H1 (cell line): Measurements from ENCODE around the gene TIMM10. TPM values are rescaled to one million over a fixed set of nuclear protein-coding genes. Genes with fewer than 3 reads are reported as not detected.

ENCODE experiments used
- CTCF ChIA-PET: fragments of 300-600 bp; sonication (Branson Sonifier 250); formaldehyde crosslinking; loops from one replicate; lab custom pipeline; 2021; ENCODE audit not compliant: partially characterized antibody; lab: Charles Lee
- POLR2A ChIA-PET: fragments of 300-600 bp; sonication (Branson Sonifier 250); formaldehyde crosslinking; loops from one replicate; lab custom pipeline; 2021; ENCODE audit warnings: inconsistent platforms; ENCODE audit not compliant: partially characterized antibody; lab: Charles Lee
- DNase-seq, 2 experiments: peaks; one replicate each; pipeline versions ENCODE4 v3.0.0 to v3.0.0-alpha.2; 2010 to 2022; ENCODE audit warnings: low spot score in 2 of 2, low read depth in 1 of 2, mixed read lengths in 1 of 2
- FAIRE-seq: peaks from 2 replicates; lab custom pipeline; 2011; peaks lifted over from hg19 to GRCh38; lab: Jason Lieb, UNC
- H2AFZ ChIP-seq: 2 replicates; pipeline ENCODE4 v1.8.1; 2012; ENCODE audit warnings: low read length, inconsistent platforms
- H2AK5ac ChIP-seq: 2 replicates; pipeline ENCODE4 v1.6.1; 2013; ENCODE audit warnings: low read depth, low read length
- H2BK120ac ChIP-seq: replicated peaks from 2 replicates; pipeline ENCODE3; 2013; ENCODE audit warnings: low read depth, low read length, inconsistent platforms
- H2BK12ac ChIP-seq: 2 replicates; pipeline ENCODE4 v1.6.1; 2013; ENCODE audit warnings: low read depth, low read length
- H2BK15ac ChIP-seq: 2 replicates; pipeline ENCODE4 v1.6.1; 2013; ENCODE audit warnings: low read length
- H2BK20ac ChIP-seq: 2 replicates; pipeline ENCODE4 v1.6.1; 2013; ENCODE audit warnings: low read length
- H2BK5ac ChIP-seq: 2 replicates; pipeline ENCODE4 v1.6.1; 2013; ENCODE audit warnings: low read depth, low read length
- H3K14ac ChIP-seq: 2 replicates; pipeline ENCODE4 v1.6.1; 2013; ENCODE audit warnings: inconsistent platforms; ENCODE audit not compliant: insufficient read length
- H3K18ac ChIP-seq: 2 replicates; pipeline ENCODE4 v1.6.1; 2013; ENCODE audit warnings: low read length; ENCODE audit errors: extremely low read depth
- H3K23ac ChIP-seq: 2 replicates; pipeline ENCODE4 v1.6.1; 2013; ENCODE audit warnings: inconsistent platforms; ENCODE audit not compliant: insufficient read length
- H3K23me2 ChIP-seq: 2 replicates; pipeline ENCODE4 v1.6.1; 2013; ENCODE audit warnings: low read depth, low read length
- H3K27ac ChIP-seq: 2 replicates; pipeline ENCODE4 v1.6.1; 2011; ENCODE audit warnings: low read depth, low read length, inconsistent platforms
- H3K27me3 ChIP-seq, 4 experiments: replicated peaks in 1 of 4; 1 replicate in 1 of 4; 2 replicates in 3 of 4; pipeline versions ENCODE4 v1.6.1 to v1.8.1; 2011 to 2013; ENCODE audit warnings: low read length in 3 of 4, mild to moderate bottlenecking in 3 of 4, inconsistent platforms in 2 of 4, mixed read lengths in 2 of 4, moderate library complexity in 1 of 4; ENCODE audit not compliant: control insufficient read depth in 3 of 4, insufficient read depth in 3 of 4; ENCODE audit errors: extremely low read depth in 1 of 4
- H3K36me3 ChIP-seq, 4 experiments: 2 replicates each; pipeline versions ENCODE4 v1.6.1 to v1.8.1; 2011 to 2013; ENCODE audit warnings: mild to moderate bottlenecking in 4 of 4, low read length in 3 of 4, moderate library complexity in 2 of 4, control low read depth in 1 of 4, inconsistent platforms in 1 of 4; ENCODE audit not compliant: insufficient read depth in 4 of 4, control insufficient read depth in 2 of 4
- H3K4ac ChIP-seq: replicated peaks from 2 replicates; pipeline ENCODE3; 2013; ENCODE audit warnings: low read length, low read depth, mixed read lengths, inconsistent platforms; ENCODE audit not compliant: insufficient read length
- H3K4me1 ChIP-seq, 4 experiments: replicated peaks in 1 of 4; 1 replicate in 1 of 4; 2 replicates in 3 of 4; pipeline versions ENCODE4 v1.6.1 to v1.8.1; 2011 to 2013; ENCODE audit warnings: low read length in 3 of 4, inconsistent platforms in 2 of 4, mixed read lengths in 1 of 4; ENCODE audit not compliant: insufficient read depth in 4 of 4, control insufficient read depth in 3 of 4
- H3K4me2 ChIP-seq, 2 experiments: 2 replicates each; pipeline versions ENCODE4 v1.6.1 to v1.8.1; 2011 to 2013; ENCODE audit warnings: low read depth in 2 of 2, low read length in 2 of 2, control low read depth in 1 of 2, inconsistent platforms in 1 of 2, mild to moderate bottlenecking in 1 of 2; ENCODE audit not compliant: insufficient read depth in 1 of 2
- H3K4me3 ChIP-seq, 4 experiments: fragments of 200-600, 300-600 bp in 1 of 4; sonication (generic), shearing (Covaris generic), sonication (Bioruptor Twin) in 1 of 4; 2 replicates each; pipeline versions ENCODE4 v1.5.1 to v1.8.1; 2011 to 2016; ENCODE audit warnings: low read length in 4 of 4, low read depth in 3 of 4, control low read depth in 2 of 4, inconsistent platforms in 2 of 4, mild to moderate bottlenecking in 2 of 4, mixed read lengths in 1 of 4, moderate library complexity in 1 of 4; ENCODE audit not compliant: insufficient read depth in 2 of 4; ENCODE audit errors: extremely low read depth in 1 of 4
- H3K56ac ChIP-seq: replicated peaks from 2 replicates; pipeline ENCODE3; 2013; ENCODE audit warnings: low read depth, mild to moderate bottlenecking, mixed read lengths, low read length, inconsistent platforms; ENCODE audit not compliant: insufficient read length
- H3K79me1 ChIP-seq: 2 replicates; pipeline ENCODE4 v1.6.1; 2013; ENCODE audit warnings: low read depth, low read length, control low read depth
- H3K79me2 ChIP-seq, 2 experiments: 2 replicates each; pipeline versions ENCODE4 v1.6.1 to v1.8.1; 2012 to 2013; ENCODE audit warnings: low read length in 2 of 2, mild to moderate bottlenecking in 2 of 2, inconsistent platforms in 1 of 2; ENCODE audit not compliant: insufficient read depth in 2 of 2, control insufficient read depth in 1 of 2
- H3K9ac ChIP-seq, 4 experiments: replicated peaks in 1 of 4; 1 replicate in 1 of 4; 2 replicates in 3 of 4; pipeline versions ENCODE4 v1.6.1 to v1.8.1; 2011 to 2013; ENCODE audit warnings: low read depth in 3 of 4, low read length in 3 of 4, control low read depth in 2 of 4, mild to moderate bottlenecking in 2 of 4, moderate library complexity in 2 of 4, inconsistent platforms in 1 of 4; ENCODE audit errors: extremely low read depth in 1 of 4
- H3K9me3 ChIP-seq, 2 experiments: 2 replicates each; pipeline versions ENCODE4 v1.6.1 to v1.8.1; 2012 to 2013; ENCODE audit warnings: mild to moderate bottlenecking in 2 of 2, moderate library complexity in 2 of 2, control low read depth in 1 of 2, inconsistent platforms in 1 of 2, low read depth in 1 of 2, low read length in 1 of 2, mixed read lengths in 1 of 2; ENCODE audit not compliant: insufficient read depth in 2 of 2
- H4K20me1 ChIP-seq, 2 experiments: replicated peaks in 1 of 2; 2 replicates each; pipeline versions ENCODE3 to v1.8.1; 2011 to 2013; ENCODE audit warnings: inconsistent platforms in 2 of 2, low read length in 2 of 2, mild to moderate bottlenecking in 1 of 2; ENCODE audit not compliant: insufficient read depth in 2 of 2, control insufficient read depth in 1 of 2
- H4K5ac ChIP-seq: 2 replicates; pipeline ENCODE4 v1.6.1; 2013; ENCODE audit warnings: low read length, low read depth, mixed read lengths, inconsistent platforms; ENCODE audit not compliant: insufficient read length
- H4K8ac ChIP-seq: 2 replicates; pipeline ENCODE4 v1.8.0; 2013; ENCODE audit warnings: mild to moderate bottlenecking, moderate library complexity, low read length, inconsistent platforms; ENCODE audit not compliant: insufficient read depth; ENCODE audit errors: extremely low read depth
- H4K91ac ChIP-seq: replicated peaks from 2 replicates; pipeline ENCODE3; 2013; ENCODE audit warnings: low read length, mixed read lengths, inconsistent platforms; ENCODE audit not compliant: insufficient read length
- ASH2L ChIP-seq: fragments of 200-600, 300-600 bp; sonication (generic); IDR thresholded peaks from one replicate; pipeline ENCODE4 v1.7.1; 2017; ENCODE audit warnings: low read length
- ATF3 ChIP-seq: IDR thresholded peaks from 2 replicates; pipeline ENCODE4 v1.6.1; 2011; ENCODE audit warnings: low read depth, mild to moderate bottlenecking, low read length; ENCODE audit not compliant: insufficient read depth
- GTF2F1 ChIP-seq: IDR thresholded peaks from 2 replicates; pipeline ENCODE4 v1.6.1; 2012; ENCODE audit warnings: low read depth, low read length, improper control_type of control experiment, borderline replicate concordance
- NRF1 ChIP-seq: IDR thresholded peaks from 2 replicates; pipeline ENCODE4 v1.6.1; 2011; ENCODE audit warnings: mild to moderate bottlenecking, low read depth, low read length, improper control_type of control experiment
- POLR2A ChIP-seq, 2 experiments: IDR thresholded peaks; 1 replicate in 1 of 2; 2 replicates in 1 of 2; pipeline ENCODE4 v1.6.1; 2011; ENCODE audit warnings: low read depth in 2 of 2, low read length in 2 of 2, mild to moderate bottlenecking in 2 of 2; ENCODE audit errors: control extremely low read depth in 1 of 2
- RAD21 ChIP-seq, 2 experiments: IDR thresholded peaks in 1 of 2; conservative IDR thresholded peaks in 1 of 2; 2 replicates each; pipeline ENCODE4 v1.6.1; 2011; ENCODE audit warnings: low read depth in 2 of 2, low read length in 2 of 2, improper control_type of control experiment in 1 of 2, inconsistent platforms in 1 of 2, mild to moderate bottlenecking in 1 of 2, moderate library complexity in 1 of 2
- SUZ12 ChIP-seq: fragments of 200-600 bp; sonication (generic); IDR thresholded peaks from 2 replicates; pipeline ENCODE4 v1.6.1; 2012; ENCODE audit warnings: mild to moderate bottlenecking, inconsistent platforms, low read length, moderate library complexity, mixed read lengths
- TBP ChIP-seq: IDR thresholded peaks from 2 replicates; pipeline ENCODE4 v1.6.1; 2011; ENCODE audit warnings: low read depth, low read length, improper control_type of control experiment
- WGBS, 2 experiments: shearing (Covaris generic) in 1 of 2; methylation state at CpG; one replicate each; pipeline versions ENCODE4 v1.1.6 to v1.1.7; 2013 to 2015; ENCODE audit warnings: low lambda C conversion rate in 2 of 2, mixed read lengths in 2 of 2, inconsistent platforms in 1 of 2, low coverage in 1 of 2, missing lambda C conversion rate in 1 of 2; ENCODE audit not compliant: insufficient replicate concordance in 2 of 2, insufficient coverage in 1 of 2, insufficient read length in 1 of 2; ENCODE audit errors: extremely low coverage in 1 of 2, missing lambda C conversion rate in 1 of 2; 5-methylcytosine and 5-hydroxymethylcytosine counted together
- polyA plus RNA-seq, 7 experiments: library from polyadenylated mRNA; depleted of rRNA in 3 of 7; stranded (reverse) in 5 of 7; unstranded in 2 of 7; fragments of >200 nt in 5 of 7; fragments of 200-250 nt in 2 of 7; gene quantifications; 1 replicate in 5 of 7; 2 replicates in 1 of 7; 4 replicates in 1 of 7; pipeline versions ENCODE4 v1.2.1 to v1.2.3, GENCODE V29; 2011 to 2013; ENCODE audit warnings: missing spikeins in 2 of 7, mixed read lengths in 2 of 7
- total RNA-seq: library from RNA; stranded (reverse); fragmentation: NEBNext Ultra II Directional; extraction: Animal tissue kit (Norgen Biotek cat#: 25700); gene quantifications from 2 replicates; pipeline ENCODE4 v1.2.1, GENCODE V29; 2021

TIMM10 gene
- total and polyA plus RNA-seq, 2 of the 8 experiments (the other 6 are each of a cell fraction or from before 2014, with no cell fraction given): 117 to 227 TPM

- Histone ChIP-seq H3K79me1 (no peaks in the 10 kb centered on the region), H3K23ac (no peak overlapping the region), H3K27ac (no peak overlapping the region), H4K91ac (no peak overlapping the region), H3K4me3 (no peak overlapping the region), H3K36me3 (peaks cover 2 to 41% (median 25%) of the 10 kb centered on the region in 4 experiments; a peak in 7 of 8 replicates), H3K4ac (no peak overlapping the region), H3K56ac (no peak overlapping the region), H2BK12ac (no peak overlapping the region), H3K18ac (no peak overlapping the region), H2AK5ac (no peak overlapping the region), H2AFZ (no peak overlapping the region), H2BK20ac (no peak overlapping the region), H2BK5ac (no peak overlapping the region), H2BK15ac (peak overlapping the region; percentile 48; the same call in 1 of the 2 replicates), H3K27me3 (no peaks in the 10 kb centered on the region), H3K79me2 (peaks cover 0 to 2% of the 10 kb centered on the region in 2 experiments; a peak in 1 of 4 replicates), H3K14ac (no peak overlapping the region), H4K20me1 (peaks cover 2% of the 10 kb centered on the region in 2 experiments), H2BK120ac (no peak overlapping the region), H3K23me2 (no peaks in the 10 kb centered on the region), H3K9me3 (no peaks in the 10 kb centered on the region), H4K8ac (no peak overlapping the region), H4K5ac (no peak overlapping the region), H3K4me2 (no peak overlapping the region), H3K9ac (peak overlapping the region in 1 of 4 experiments; percentile 11; a peak in 1 of 7 replicates), H3K4me1 (peaks cover 0 to 3% (median 2%) of the 10 kb centered on the region in 4 experiments; a peak in 2 of 7 replicates)
- ChIA-PET POLR2A (interaction anchor here (1.3 to 2.3 kb wide), 5 partner anchors 12 to 88 kb away, joined by 3 to 8 read pairs (median 6); no protein-coding TSS in a partner anchor), CTCF (interaction anchor here (2.1 to 3.0 kb wide), 3 partner anchors 9 to 88 kb away, joined by 11 to 12 read pairs (median 11); no protein-coding TSS in a partner anchor)
- DNase-seq: no peak
- FAIRE-seq: no peak
- WGBS, 2 experiments: 94% methylated on average over 8 of the region's 8 CpGs; no CpG with 5 or more reads in 1 of the 2 experiments
- TF ChIP-seq GTF2F1 (no peak), RAD21 (IDR thresholded peaks at IDR 0.05 in 1 of 2, conservative IDR thresholded peaks at IDR 0.05 in 1 of 2; ENCODE audit: low read depth in 2 of 2, low read length in 2 of 2) (no peak), NRF1 (no peak), SUZ12 (no peak), ATF3 (no peak), POLR2A (IDR thresholded peaks at IDR 0.05; ENCODE audit: control extremely low read depth in 1 of 2, low read depth in 2 of 2, low read length in 2 of 2) (no peak), TBP (no peak), ASH2L (no peak)
Measured at GRCh38 chr11:57556041-57556440, 25.5 kb upstream of the TIMM10 start.
